Hindlimb muscle (tissue), 1 donor: Measurements from ENCODE around the gene TAB2. TPM values are rescaled to one million over a fixed set of nuclear protein-coding genes. Genes with fewer than 3 reads are reported as not detected.
"Not testable (repeated sequence)": the region's sequence is repeated elsewhere in the genome, so short reads cannot be mapped to it uniquely, and the experiment has no call there.

Source experiments
- DNase-seq: peaks from one replicate; pipeline ENCODE4 v3.0.0-alpha.2; 2013
- polyA plus RNA-seq: library from polyadenylated mRNA; unstranded; fragments of 120-200 nt; gene quantifications from one replicate; pipeline ENCODE4 v1.2.1, GENCODE V29; 2013; ENCODE audit not compliant: insufficient read length

TAB2 gene
- polyA plus RNA-seq, 1 donor, result 57.7 TPM

- no peak for DNase-seq
Measured at GRCh38 chr6:149445573-149445972, 128.1 kb downstream of the TAB2 start.

DNA sequence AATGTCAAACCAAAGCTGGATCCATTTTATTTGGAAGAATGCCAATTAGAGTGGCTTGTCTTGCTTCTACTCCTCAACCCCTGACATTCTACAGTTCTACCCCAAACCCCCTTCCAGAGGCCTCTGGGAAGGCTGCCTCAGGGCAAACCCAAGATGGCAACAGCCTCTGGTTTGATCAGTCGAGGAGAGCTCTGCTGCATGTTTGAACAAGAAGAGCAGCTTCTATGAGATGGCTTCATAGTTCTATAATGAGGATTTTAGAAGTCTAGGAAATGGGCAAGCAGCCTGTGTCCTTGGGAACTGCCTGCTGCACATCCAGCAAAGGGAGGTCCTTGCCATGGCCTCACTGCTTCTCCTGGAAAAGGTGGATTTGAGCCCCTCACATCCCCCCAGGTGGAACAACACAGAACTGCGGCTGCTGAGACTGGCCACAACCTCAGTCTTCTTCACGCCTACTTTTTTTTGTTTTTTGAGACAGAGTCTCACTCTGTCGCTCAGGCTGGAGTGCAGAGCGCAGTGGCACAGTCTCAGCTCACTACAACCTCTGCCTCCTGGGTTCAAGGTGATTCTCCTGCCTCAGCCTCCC is 129.4 kb downstream of the TAB2 start:
- no peak for DNase-seq

- DNase-seq, result no peak
Measured at GRCh38 chr6:149448821-149449453, 131.4 kb downstream of the TAB2 start.

GRCh38 chr6:149449831-149450678 is 132.5 kb downstream of the TAB2 start:
- DNase-seq, result no peak

- DNase-seq, result peak; percentile 45
Measured at GRCh38 chr6:149450679-149451375, 133.3 kb downstream of the TAB2 start.

- DNase-seq, result no peak
Measured at GRCh38 chr6:149451376-149452036, 134.0 kb downstream of the TAB2 start.

GRCh38 chr6:149452037-149452939 is 134.8 kb downstream of the TAB2 start:
- DNase-seq, result no peak

- no peak for DNase-seq
Measured at GRCh38 chr6:149453597-149454345, 136.3 kb downstream of the TAB2 start.

DNA sequence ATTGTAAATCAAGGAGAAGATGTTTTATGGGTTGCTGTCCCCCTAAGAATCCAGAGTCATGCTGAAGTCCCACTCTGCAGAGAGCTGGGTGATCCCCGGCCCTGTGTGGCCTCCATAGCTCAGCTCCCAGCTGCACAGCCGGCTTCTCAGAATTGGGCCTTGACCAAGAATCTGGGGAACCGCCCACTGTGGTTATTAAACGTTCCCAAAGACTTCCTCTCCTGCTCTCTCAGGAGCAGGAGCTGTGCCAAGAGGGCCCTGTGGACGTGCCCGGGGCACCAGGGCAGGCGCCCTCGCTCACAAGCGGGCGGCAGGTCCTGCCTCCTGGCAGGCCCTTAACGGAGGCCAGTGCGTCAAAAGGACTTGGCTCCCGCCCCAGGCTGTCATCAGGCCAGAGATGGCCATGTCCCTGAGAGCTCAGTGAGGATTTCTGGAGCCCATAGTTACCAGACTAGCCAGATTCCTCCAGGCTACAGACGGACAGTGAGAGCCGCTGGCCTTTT is 136.9 kb downstream of the TAB2 start:
- peak; percentile 87 for DNase-seq

DNA sequence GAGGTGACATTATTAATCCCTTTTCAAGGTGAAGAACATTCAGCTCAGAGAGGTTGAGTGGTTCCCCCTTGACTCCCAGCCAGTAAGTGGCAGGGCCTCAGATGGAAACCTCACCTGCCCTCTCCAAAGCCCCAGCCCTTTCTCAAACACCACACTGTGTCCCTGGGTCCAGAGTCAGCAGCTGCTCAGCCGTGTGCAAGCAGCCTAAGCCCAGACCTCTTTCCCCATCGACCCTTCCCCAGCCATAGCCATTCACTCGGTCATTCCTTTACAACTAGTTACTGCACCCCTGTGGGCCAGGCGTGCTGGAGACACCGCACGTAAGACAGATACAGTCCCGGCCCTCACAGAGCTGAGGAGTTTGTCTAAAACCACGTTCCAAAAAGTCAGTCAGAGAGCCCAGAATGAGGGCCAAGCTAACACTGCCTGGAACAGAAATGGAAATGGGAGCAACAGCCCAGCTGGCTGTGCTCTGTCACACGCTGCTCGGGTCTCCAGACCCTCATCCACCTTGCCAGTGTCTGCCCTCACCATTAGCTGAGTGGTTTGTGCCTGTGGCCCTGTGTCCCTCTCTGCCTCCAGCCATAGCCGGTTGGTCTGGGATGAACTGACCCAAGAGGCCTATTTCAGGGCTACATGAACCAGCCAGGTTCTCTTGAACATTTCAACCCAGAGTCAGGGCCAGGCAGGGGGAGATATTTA is 137.7 kb downstream of the TAB2 start:
- no peak for DNase-seq

GRCh38 chr6:149456311-149457021 is 139.0 kb downstream of the TAB2 start:
- no peak for DNase-seq

DNA sequence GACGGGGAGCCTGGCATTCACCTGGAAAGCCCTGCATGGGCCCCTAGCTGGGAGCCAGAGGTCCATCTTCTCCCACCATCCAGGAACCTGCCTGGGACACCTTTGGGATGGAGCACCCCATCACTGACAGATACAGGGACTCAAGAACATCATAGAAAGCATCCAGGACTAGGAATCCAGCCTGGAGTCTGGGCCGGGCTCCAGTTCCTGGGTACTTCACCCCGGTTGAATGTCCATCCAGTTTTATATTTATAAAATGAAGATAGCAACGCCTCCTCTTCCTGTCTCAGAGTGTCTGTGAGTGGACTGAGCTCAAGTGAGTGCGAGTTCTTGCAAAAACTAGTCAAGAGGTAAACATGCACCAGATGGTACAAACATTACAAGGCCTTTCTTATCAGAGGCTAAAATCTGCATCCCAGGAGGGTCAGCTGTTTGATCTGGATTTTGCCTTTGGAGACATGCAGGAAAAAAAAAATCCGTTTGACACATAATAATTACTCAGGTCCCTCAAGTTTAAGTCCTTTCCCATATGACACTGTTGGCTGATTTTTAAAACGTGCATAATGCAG is 139.9 kb downstream of the TAB2 start:
- no peak for DNase-seq

GRCh38 chr6:149458196-149458595 is 140.7 kb downstream of the TAB2 start:
- DNase-seq, result no peak

DNA sequence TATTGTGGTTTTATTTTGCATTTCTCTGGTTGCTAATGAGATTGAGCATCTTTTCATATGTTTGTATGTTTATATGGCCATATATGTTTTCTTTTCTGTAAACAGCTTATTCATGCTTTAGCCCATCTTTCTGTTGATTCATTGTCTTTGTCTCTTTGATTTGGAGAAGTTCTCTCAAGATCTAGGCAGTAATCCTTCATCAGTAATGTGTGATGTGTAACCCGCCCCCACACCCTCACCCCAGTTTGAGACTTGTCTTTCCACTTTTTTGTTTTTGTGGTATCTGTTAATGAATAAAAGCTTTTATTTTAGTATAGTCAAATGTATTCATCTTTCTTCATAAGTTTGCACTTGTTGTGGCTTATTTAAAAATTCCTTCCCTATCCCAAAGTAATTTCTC is 141.3 kb downstream of the TAB2 start:
- DNase-seq, result no peak

DNA sequence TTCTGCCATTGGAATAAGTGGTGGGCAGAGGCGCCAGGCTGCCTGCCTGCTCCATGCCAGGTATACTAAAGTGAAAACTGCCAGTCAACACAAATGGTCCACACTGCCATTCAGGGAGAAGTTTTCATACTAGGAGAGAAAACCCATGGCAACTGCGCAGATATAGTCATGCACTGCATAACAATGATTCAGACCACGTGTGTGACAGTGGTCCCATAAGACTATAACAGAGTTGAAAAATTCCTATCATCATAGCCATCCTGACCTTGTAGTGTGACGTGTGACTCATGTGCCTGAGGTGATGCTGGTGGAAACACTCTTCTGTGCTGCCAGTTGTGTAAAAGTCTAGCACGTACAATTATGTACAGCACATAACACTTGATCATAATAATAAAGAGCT is 142.2 kb downstream of the TAB2 start:
- no peak for DNase-seq

DNA sequence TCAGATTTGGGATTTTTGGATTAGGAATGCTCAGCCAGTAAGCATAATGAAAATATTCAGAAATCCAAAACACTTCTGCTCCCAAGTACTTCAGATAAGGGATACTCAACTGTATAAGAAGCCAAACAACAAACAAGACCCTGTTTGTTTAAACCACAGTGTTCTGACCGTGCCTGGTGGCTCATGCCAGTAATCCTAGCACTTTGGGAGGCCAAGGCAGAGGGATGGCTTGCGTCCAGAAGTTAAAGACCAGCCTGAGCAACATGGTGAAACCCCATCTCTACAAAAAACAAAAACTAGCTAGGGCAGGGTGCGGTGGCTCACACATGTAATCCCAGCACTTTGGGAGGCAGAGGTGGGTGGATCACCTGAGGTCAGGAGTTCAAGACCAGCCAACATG is 142.7 kb downstream of the TAB2 start:
- DNase-seq, result not testable (repeated sequence)
